ENCODE results near the gene CDC42. TPM values are rescaled to one million over a fixed set of nuclear protein-coding genes. Genes with fewer than 3 reads are reported as not detected.
A peak's percentile ranks its signal among the peaks of the same experiment; 100 is the strongest.

CDC42 gene
- total RNA-seq, 2 donors from 2014 or later, result 264 to 345 TPM

GRCh38 chr1:22053861-22054770, 1.6 kb downstream of the CDC42 start:
- peak overlapping the region; percentile 94 to 99 for H3K9ac ChIP-seq (ENCODE audit: low read depth in 2 of 2, low read length in 2 of 2)
- H3K36me3 ChIP-seq, result no peaks in the 10 kb centered on the region
- peak overlapping the region; percentile 81 for H3K4me3 ChIP-seq
- H3K27me3 ChIP-seq, result no peaks in the 10 kb centered on the region
- intact Hi-C loops (cut with DNase I), result no loop called here
- DNase-seq, result no peak
- H3K27ac ChIP-seq, result peak overlapping the region; percentile 97
- peaks cover 10% of the 10 kb centered on the region for H3K4me1 ChIP-seq
- H3K9me3 ChIP-seq, result no peaks in the 10 kb centered on the region
- TF ChIP-seq CTCF (IDR thresholded peaks at IDR 0.05), result no peak

GRCh38 chr1:22055463-22055862, 3.0 kb downstream of the CDC42 start:
- Histone ChIP-seq H3K4me3 (no peak overlapping the region), H3K4me1 (peaks cover 10% of the 10 kb centered on the region), H3K27me3 (no peaks in the 10 kb centered on the region), H3K27ac (no peak overlapping the region), H3K9ac (ENCODE audit: low read depth in 2 of 2, low read length in 2 of 2) (no peak overlapping the region), H3K36me3 (no peaks in the 10 kb centered on the region), H3K9me3 (no peaks in the 10 kb centered on the region)
- intact Hi-C loops (cut with DNase I), result no loop called here
- DNase-seq, result no peak
- TF ChIP-seq CTCF (IDR thresholded peaks at IDR 0.05), result no peak

GRCh38 chr1:22056043-22056442, 3.5 kb downstream of the CDC42 start:
- H3K36me3 ChIP-seq, result no peaks in the 10 kb centered on the region
- no peaks in the 10 kb centered on the region for H3K9me3 ChIP-seq
- peaks cover 10% of the 10 kb centered on the region for H3K4me1 ChIP-seq
- H3K27ac ChIP-seq, result no peak overlapping the region
- no peak overlapping the region for H3K4me3 ChIP-seq
- DNase-seq, result no peak
- intact Hi-C loops (cut with DNase I), result no loop called here
- TF ChIP-seq CTCF (IDR thresholded peaks at IDR 0.05), result no peak
- no peak overlapping the region for H3K9ac ChIP-seq (ENCODE audit: low read depth in 2 of 2, low read length in 2 of 2)
- H3K27me3 ChIP-seq, result no peaks in the 10 kb centered on the region

GRCh38 chr1:22056936-22057335, 4.4 kb downstream of the CDC42 start:
- Histone ChIP-seq H3K4me1 (peaks cover 10% of the 10 kb centered on the region), H3K36me3 (no peaks in the 10 kb centered on the region), H3K9ac (ENCODE audit: low read depth in 2 of 2, low read length in 2 of 2) (no peak overlapping the region), H3K4me3 (no peak overlapping the region), H3K9me3 (no peaks in the 10 kb centered on the region), H3K27ac (no peak overlapping the region), H3K27me3 (no peaks in the 10 kb centered on the region)
- intact Hi-C loops (cut with DNase I), result no loop called here
- no peak for DNase-seq
- no peak for TF ChIP-seq CTCF (IDR thresholded peaks at IDR 0.05)

GRCh38 chr1:22057861-22058260, 5.4 kb downstream of the CDC42 start:
- Histone ChIP-seq H3K9ac (ENCODE audit: low read depth in 2 of 2, low read length in 2 of 2) (no peak overlapping the region), H3K27ac (no peak overlapping the region), H3K9me3 (no peaks in the 10 kb centered on the region), H3K4me1 (peaks cover 10% of the 10 kb centered on the region), H3K27me3 (no peaks in the 10 kb centered on the region), H3K36me3 (no peaks in the 10 kb centered on the region), H3K4me3 (no peak overlapping the region)
- no peak for DNase-seq
- no peak for TF ChIP-seq CTCF (IDR thresholded peaks at IDR 0.05)
- intact Hi-C loops (cut with DNase I), result no loop called here

All from colonic mucosa (tissue), 4 donors.